Measurements from ENCODE around the gene CATSPER4. TPM values are rescaled to one million over a fixed set of nuclear protein-coding genes. Genes with fewer than 3 reads are reported as not detected.

The CATSPER4 gene
- total RNA-seq, 1 donor: not detected

DNA sequence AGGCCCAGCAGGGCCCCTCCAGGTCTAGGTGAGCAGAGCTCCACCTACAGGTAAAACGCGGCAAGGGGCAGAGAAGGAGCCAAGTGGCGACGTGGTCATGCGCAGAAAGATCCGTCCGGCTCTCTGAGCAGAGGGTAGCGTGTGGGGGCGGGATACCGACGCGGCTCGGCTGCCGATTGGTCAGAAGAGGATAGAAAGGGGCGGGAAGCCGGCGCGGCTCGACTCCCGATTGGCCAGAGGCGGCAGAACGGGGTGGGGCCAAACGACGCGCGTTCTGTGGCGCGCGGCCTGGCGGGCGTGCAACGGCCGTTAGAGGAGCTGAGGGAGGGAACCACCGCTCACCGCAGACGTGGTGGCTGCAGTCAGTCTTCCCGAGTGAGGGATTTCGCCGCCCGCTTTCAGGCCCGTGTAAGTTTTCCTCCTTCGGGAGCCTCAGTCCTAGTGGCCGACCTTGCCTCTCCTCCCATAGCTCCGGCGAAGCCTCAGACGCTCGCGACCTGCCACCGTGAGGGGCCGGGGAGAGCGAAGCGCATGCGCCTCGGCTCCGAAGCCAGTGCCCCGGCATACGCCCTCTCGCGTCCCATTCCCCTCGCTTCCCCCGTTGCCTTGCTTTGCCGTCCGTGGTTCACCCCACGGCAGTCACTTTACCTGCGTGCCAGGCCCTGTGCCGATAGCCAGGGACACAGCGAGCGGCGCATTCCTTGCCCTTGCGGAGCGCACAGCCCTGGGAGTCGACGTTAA is 43.7 kb downstream of the CATSPER4 start, which contains the start of gene CEP85:
TSS of gene CEP85 (plus strand) at position 298 of the 741 bp plus-strand sequence. CDS start 5,584 bp downstream, outside the sequence.
- Histone ChIP-seq H3K27ac (ENCODE audit: low read depth, low read length) (peak within 1 kb of the TSS; percentile 79), H3K4me1 (ENCODE audit: insufficient read depth, low read length) (peaks cover 19% of the 10 kb centered on the region), H3K79me2 (ENCODE audit: insufficient read depth, low read length) (peaks cover 44% of the 10 kb centered on the region), H2AFZ (ENCODE audit: low read length) (peak within 1 kb of the TSS; percentile 97), H3K36me3 (ENCODE audit: insufficient read depth, low read length) (no peaks in the 10 kb centered on the region), H3K27me3 (ENCODE audit: insufficient read depth, low read length) (no peaks in the 10 kb centered on the region), H3K4me2 (ENCODE audit: insufficient read depth, low read length) (peak within 1 kb of the TSS; percentile 87), H4K20me1 (ENCODE audit: insufficient read depth, low read length) (no peaks in the 10 kb centered on the region), H3K4me3 (ENCODE audit: insufficient read depth, low read length) (peak within 1 kb of the TSS; percentile 92), H3K9me3 (ENCODE audit: low read depth, low read length) (no peaks in the 10 kb centered on the region)
- DNase-seq (ENCODE audit: insufficient read length, low spot score, missing footprints): peak; percentile 99
- TF ChIP-seq, protein P1, sequence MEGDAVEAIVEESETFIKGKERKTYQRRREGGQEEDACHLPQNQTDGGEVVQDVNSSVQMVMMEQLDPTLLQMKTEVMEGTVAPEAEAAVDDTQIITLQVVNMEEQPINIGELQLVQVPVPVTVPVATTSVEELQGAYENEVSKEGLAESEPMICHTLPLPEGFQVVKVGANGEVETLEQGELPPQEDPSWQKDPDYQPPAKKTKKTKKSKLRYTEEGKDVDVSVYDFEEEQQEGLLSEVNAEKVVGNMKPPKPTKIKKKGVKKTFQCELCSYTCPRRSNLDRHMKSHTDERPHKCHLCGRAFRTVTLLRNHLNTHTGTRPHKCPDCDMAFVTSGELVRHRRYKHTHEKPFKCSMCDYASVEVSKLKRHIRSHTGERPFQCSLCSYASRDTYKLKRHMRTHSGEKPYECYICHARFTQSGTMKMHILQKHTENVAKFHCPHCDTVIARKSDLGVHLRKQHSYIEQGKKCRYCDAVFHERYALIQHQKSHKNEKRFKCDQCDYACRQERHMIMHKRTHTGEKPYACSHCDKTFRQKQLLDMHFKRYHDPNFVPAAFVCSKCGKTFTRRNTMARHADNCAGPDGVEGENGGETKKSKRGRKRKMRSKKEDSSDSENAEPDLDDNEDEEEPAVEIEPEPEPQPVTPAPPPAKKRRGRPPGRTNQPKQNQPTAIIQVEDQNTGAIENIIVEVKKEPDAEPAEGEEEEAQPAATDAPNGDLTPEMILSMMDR (IDR thresholded peaks at IDR 0.05; ENCODE audit: extremely low read depth, low read depth, low read length): peak; percentile 75

DNA sequence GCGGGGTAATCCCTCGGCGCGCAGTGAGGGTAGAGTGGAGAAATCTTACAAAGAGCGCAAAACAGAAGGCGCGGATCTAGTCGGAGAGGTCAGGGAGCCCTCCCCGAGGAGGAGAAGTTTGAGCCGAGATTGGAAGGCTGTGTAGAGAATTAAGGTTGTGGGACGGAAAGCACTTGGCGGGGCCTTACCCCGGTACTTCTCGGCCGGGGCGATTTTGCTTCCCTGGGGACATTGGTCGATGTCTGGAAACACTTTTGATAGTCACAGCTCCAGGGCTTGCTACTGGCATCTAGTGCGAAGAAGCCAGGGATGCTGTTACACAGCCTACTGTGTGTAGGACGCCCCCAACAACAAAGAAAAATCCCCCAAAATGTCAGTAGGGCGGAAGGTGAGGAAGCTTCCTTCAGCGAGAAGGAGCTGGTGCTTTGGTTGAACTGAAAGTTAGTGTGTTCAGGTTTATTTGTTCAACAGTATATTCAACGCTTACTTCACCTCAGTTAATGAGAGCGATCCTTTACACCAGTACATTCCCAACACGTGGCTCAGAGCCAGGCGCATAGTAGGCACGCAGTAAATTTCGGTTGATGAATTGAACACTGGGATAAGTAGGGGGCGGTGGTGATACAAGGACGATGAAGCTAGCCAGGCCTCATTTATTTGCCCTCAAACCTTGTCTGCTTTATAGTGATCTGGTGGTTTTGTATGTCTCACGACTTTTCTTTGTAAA is 44.4 kb downstream of the CATSPER4 start:
- H3K4me1 ChIP-seq (ENCODE audit: insufficient read depth, low read length): peaks cover 24% of the 10 kb centered on the region
- H2AFZ ChIP-seq (ENCODE audit: low read length): peak overlapping the region; percentile 97
- H3K27me3 ChIP-seq (ENCODE audit: insufficient read depth, low read length): no peaks in the 10 kb centered on the region
- TF ChIP-seq, protein P1 (IDR thresholded peaks at IDR 0.05; ENCODE audit: extremely low read depth, low read depth, low read length): no peak
- peaks cover 52% of the 10 kb centered on the region for H3K79me2 ChIP-seq (ENCODE audit: insufficient read depth, low read length)
- peak overlapping the region; percentile 92 for H3K4me3 ChIP-seq (ENCODE audit: insufficient read depth, low read length)
- H3K9me3 ChIP-seq (ENCODE audit: low read depth, low read length): no peaks in the 10 kb centered on the region
- H3K4me2 ChIP-seq (ENCODE audit: insufficient read depth, low read length): peak overlapping the region; percentile 87
- H4K20me1 ChIP-seq (ENCODE audit: insufficient read depth, low read length): no peaks in the 10 kb centered on the region
- H3K36me3 ChIP-seq (ENCODE audit: insufficient read depth, low read length): no peaks in the 10 kb centered on the region
- H3K27ac ChIP-seq (ENCODE audit: low read depth, low read length): peak overlapping the region; percentile 79
- peak; percentile 80 for DNase-seq (ENCODE audit: insufficient read length, low spot score, missing footprints)

DNA sequence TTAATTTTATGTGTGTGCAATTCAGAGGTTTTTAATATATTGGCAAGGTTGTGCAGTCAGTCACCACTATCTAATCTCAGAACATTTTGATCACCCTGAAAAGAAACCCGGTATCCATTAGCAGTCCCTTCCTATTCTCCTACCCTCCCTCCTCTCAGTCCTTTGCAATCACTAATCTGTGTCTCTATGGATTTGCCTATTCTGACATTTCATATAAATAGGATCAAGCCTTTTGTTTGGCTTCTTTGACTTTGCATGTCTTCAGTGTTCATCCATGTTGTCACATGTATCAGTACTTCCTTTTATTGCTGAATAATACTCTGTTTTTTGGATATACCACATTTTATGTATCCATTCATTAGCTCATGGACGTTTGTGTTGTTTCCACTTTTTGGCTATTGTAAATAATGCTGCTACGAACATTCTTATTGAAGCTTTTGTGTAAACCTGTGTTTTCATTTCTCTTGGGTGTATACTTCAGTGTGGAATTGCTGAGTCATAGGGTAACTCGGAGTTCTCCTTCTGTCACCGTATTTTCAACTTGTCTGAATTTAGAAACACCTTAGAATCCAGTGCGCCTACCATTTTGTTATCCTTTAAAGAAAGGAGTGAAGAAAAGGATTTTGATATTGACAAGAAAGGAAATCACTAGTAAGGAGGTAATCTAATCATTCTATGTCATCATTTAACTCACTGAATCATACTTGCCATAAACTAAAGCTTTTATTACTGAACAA is 47.0 kb downstream of the CATSPER4 start:
- peak; percentile 73 for DNase-seq (ENCODE audit: insufficient read length, low spot score, missing footprints)
- H2AFZ ChIP-seq (ENCODE audit: low read length): peak overlapping the region; percentile 48
- no peaks in the 10 kb centered on the region for H3K36me3 ChIP-seq (ENCODE audit: insufficient read depth, low read length)
- H3K27me3 ChIP-seq (ENCODE audit: insufficient read depth, low read length): no peaks in the 10 kb centered on the region
- peak overlapping the region; percentile 62 for H3K4me2 ChIP-seq (ENCODE audit: insufficient read depth, low read length)
- no peaks in the 10 kb centered on the region for H4K20me1 ChIP-seq (ENCODE audit: insufficient read depth, low read length)
- TF ChIP-seq, protein P1 (IDR thresholded peaks at IDR 0.05; ENCODE audit: extremely low read depth, low read depth, low read length): no peak
- no peaks in the 10 kb centered on the region for H3K9me3 ChIP-seq (ENCODE audit: low read depth, low read length)
- H3K4me1 ChIP-seq (ENCODE audit: insufficient read depth, low read length): peaks cover 30% of the 10 kb centered on the region
- peak overlapping the region; percentile 16 for H3K4me3 ChIP-seq (ENCODE audit: insufficient read depth, low read length)
- H3K27ac ChIP-seq (ENCODE audit: low read depth, low read length): no peak overlapping the region
- H3K79me2 ChIP-seq (ENCODE audit: insufficient read depth, low read length): peaks cover 65% of the 10 kb centered on the region

Measured in osteoblast (primary cell).